Measurements from ENCODE around the gene PKN2.

PKN2 gene

GRCh38 chr1:88768816-88769215 is 84.7 kb downstream of the PKN2 start:
- no peak overlapping the region for H3K4me3 ChIP-seq (ENCODE audit: low read depth, low read length)
- DNase-seq (ENCODE audit: low read depth): no peak
- no peak for TF ChIP-seq CTCF (IDR thresholded peaks at IDR 0.05; ENCODE audit: low read depth, low read length, missing control alignments)
- in situ Hi-C loops (cut with HindIII; ENCODE audit: low sequenced_read_pairs): no loop called here

GRCh38 chr1:88773540-88774150 is 89.6 kb downstream of the PKN2 start:
- no peak for TF ChIP-seq CTCF (IDR thresholded peaks at IDR 0.05; ENCODE audit: low read depth, low read length, missing control alignments)
- peak; percentile 20 for DNase-seq (ENCODE audit: low read depth)
- in situ Hi-C loops (cut with HindIII; ENCODE audit: low sequenced_read_pairs): no loop called here
- H3K4me3 ChIP-seq (ENCODE audit: low read depth, low read length): no peak overlapping the region

- TF ChIP-seq CTCF (IDR thresholded peaks at IDR 0.05; ENCODE audit: low read depth, low read length, missing control alignments): no peak
- H3K4me3 ChIP-seq (ENCODE audit: low read depth, low read length): no peak overlapping the region
- in situ Hi-C loops (cut with HindIII; ENCODE audit: low sequenced_read_pairs): no loop called here
- no peak for DNase-seq (ENCODE audit: low read depth)
These were observed 90.1 kb downstream of the PKN2 start for GRCh38 chr1:88774151-88774556.

- no peak for DNase-seq (ENCODE audit: low read depth)
- no peak for TF ChIP-seq CTCF (IDR thresholded peaks at IDR 0.05; ENCODE audit: low read depth, low read length, missing control alignments)
- in situ Hi-C loops (cut with HindIII; ENCODE audit: low sequenced_read_pairs): no loop called here
- no peak overlapping the region for H3K4me3 ChIP-seq (ENCODE audit: low read depth, low read length)
These were observed 93.6 kb downstream of the PKN2 start for GRCh38 chr1:88777604-88778149.

GRCh38 chr1:88779880-88780279 is 95.8 kb downstream of the PKN2 start:
- no peak for TF ChIP-seq CTCF (IDR thresholded peaks at IDR 0.05; ENCODE audit: low read depth, low read length, missing control alignments)
- in situ Hi-C loops (cut with HindIII; ENCODE audit: low sequenced_read_pairs): no loop called here
- DNase-seq (ENCODE audit: low read depth): no peak
- H3K4me3 ChIP-seq (ENCODE audit: low read depth, low read length): no peak overlapping the region

- TF ChIP-seq CTCF (IDR thresholded peaks at IDR 0.05; ENCODE audit: low read depth, low read length, missing control alignments): no peak
- DNase-seq (ENCODE audit: low read depth): no peak
- in situ Hi-C loops (cut with HindIII; ENCODE audit: low sequenced_read_pairs): no loop called here
- H3K4me3 ChIP-seq (ENCODE audit: low read depth, low read length): no peak overlapping the region
These were observed 96.4 kb downstream of the PKN2 start for GRCh38 chr1:88780485-88780884.
